Immature natural killer cell (primary cell): Measurements from ENCODE around the gene RAC3. TPM values are rescaled to one million over a fixed set of nuclear protein-coding genes. Genes with fewer than 3 reads are reported as not detected.
A peak's percentile ranks its signal among the peaks of the same experiment; 100 is the strongest.

ENCODE experiments used
- DNase-seq, 3 donors: peaks; one replicate each; pipeline ENCODE4 v3.0.0; 2022; ENCODE audit warnings: mixed read lengths in 1 of 3
- H3K27ac Mint-ChIP-seq, 6 donors: one replicate each; pipeline ENCODE4 v1.8.0; 2020; ENCODE audit warnings: mixed read lengths in 6 of 6, mild to moderate bottlenecking in 5 of 6, inconsistent platforms in 4 of 6, moderate library complexity in 3 of 6
- H3K27me3 Mint-ChIP-seq, 3 donors: one replicate each; pipeline ENCODE4 v1.8.0; 2020 to 2021; ENCODE audit warnings: low read depth in 3 of 3, mild to moderate bottlenecking in 3 of 3, mixed read lengths in 3 of 3, moderate library complexity in 3 of 3, inconsistent platforms in 1 of 3
- H3K36me3 Mint-ChIP-seq, 3 donors: one replicate each; pipeline ENCODE4 v1.8.0; 2020; ENCODE audit warnings: mixed read lengths in 3 of 3, inconsistent platforms in 2 of 3, mild to moderate bottlenecking in 2 of 3
- H3K4me1 Mint-ChIP-seq, 2 donors: one replicate each; pipeline ENCODE4 v1.8.0; 2020; ENCODE audit warnings: inconsistent platforms in 2 of 2, mild to moderate bottlenecking in 2 of 2, mixed read lengths in 2 of 2, moderate library complexity in 1 of 2
- H3K4me3 Mint-ChIP-seq, 5 donors: one replicate each; pipeline ENCODE4 v1.8.0; 2020; ENCODE audit warnings: mild to moderate bottlenecking in 5 of 5, mixed read lengths in 5 of 5, inconsistent platforms in 3 of 5, moderate library complexity in 3 of 5
- H3K9me3 Mint-ChIP-seq, 6 donors: one replicate each; pipeline ENCODE4 v1.8.0; 2020; ENCODE audit warnings: mild to moderate bottlenecking in 6 of 6, mixed read lengths in 6 of 6, inconsistent platforms in 4 of 6, moderate library complexity in 3 of 6
- polyA plus RNA-seq, 3 donors: library from polyadenylated mRNA; unstranded; fragments of 300-500 nt; fragmentation: Illumina TruSeq; gene quantifications; one replicate each; pipeline ENCODE4 v1.2.3, GENCODE V29; 2021

Gene RAC3
- polyA plus RNA-seq, 3 donors from 2014 or later, result not detected

- no peak for DNase-seq
- Mint-ChIP-seq H3K27me3 (peaks cover 0 to 3% (median 0%) of the 10 kb centered on the region in 3 donors), H3K27ac (no peak overlapping the region), H3K4me3 (no peak overlapping the region), H3K36me3 (no peaks in the 10 kb centered on the region), H3K9me3 (no peaks in the 10 kb centered on the region), H3K4me1 (no peaks in the 10 kb centered on the region)
Observed at GRCh38 chr17:82004517-82005455, 26.7 kb upstream of the RAC3 start.

- peaks cover 0 to 3% (median 0%) of the 10 kb centered on the region in 3 donors for H3K27me3 Mint-ChIP-seq
- H3K4me3 Mint-ChIP-seq, result no peak overlapping the region
- no peaks in the 10 kb centered on the region for H3K4me1 Mint-ChIP-seq
- no peaks in the 10 kb centered on the region for H3K9me3 Mint-ChIP-seq
- H3K36me3 Mint-ChIP-seq, result no peaks in the 10 kb centered on the region
- H3K27ac Mint-ChIP-seq, result peak overlapping the region in 1 of 6 donors; percentile 71
- no peak for DNase-seq
Observed at GRCh38 chr17:82005701-82006348, 25.7 kb upstream of the RAC3 start.

- Mint-ChIP-seq H3K27me3 (peaks cover 0 to 3% (median 0%) of the 10 kb centered on the region in 3 donors), H3K27ac (no peak overlapping the region), H3K4me3 (no peak overlapping the region), H3K9me3 (no peaks in the 10 kb centered on the region), H3K4me1 (no peaks in the 10 kb centered on the region), H3K36me3 (no peaks in the 10 kb centered on the region)
- no peak for DNase-seq
Observed at GRCh38 chr17:82006468-82007227, 24.8 kb upstream of the RAC3 start.

- no peak for DNase-seq
- no peaks in the 10 kb centered on the region for H3K36me3 Mint-ChIP-seq
- no peaks in the 10 kb centered on the region for H3K4me1 Mint-ChIP-seq
- peaks cover 0 to 3% (median 0%) of the 10 kb centered on the region in 3 donors for H3K27me3 Mint-ChIP-seq
- no peak overlapping the region for H3K27ac Mint-ChIP-seq
- H3K4me3 Mint-ChIP-seq, result no peak overlapping the region
- no peaks in the 10 kb centered on the region for H3K9me3 Mint-ChIP-seq
Observed at GRCh38 chr17:82007228-82007494, 24.3 kb upstream of the RAC3 start.

GRCh38 chr17:82007495-82008257 lies 23.8 kb upstream of the RAC3 start:
- Mint-ChIP-seq H3K27ac (no peak overlapping the region), H3K4me3 (no peak overlapping the region), H3K9me3 (no peaks in the 10 kb centered on the region), H3K4me1 (no peaks in the 10 kb centered on the region), H3K36me3 (no peaks in the 10 kb centered on the region), H3K27me3 (peaks cover 0 to 3% (median 0%) of the 10 kb centered on the region in 3 donors)
- DNase-seq, result no peak

- H3K27ac Mint-ChIP-seq, result no peak overlapping the region
- H3K27me3 Mint-ChIP-seq, result peaks cover 0 to 5% (median 0%) of the 10 kb centered on the region in 3 donors
- no peaks in the 10 kb centered on the region for H3K4me1 Mint-ChIP-seq
- no peaks in the 10 kb centered on the region for H3K36me3 Mint-ChIP-seq
- H3K9me3 Mint-ChIP-seq, result no peaks in the 10 kb centered on the region
- no peak overlapping the region for H3K4me3 Mint-ChIP-seq
- DNase-seq, result no peak
Observed at GRCh38 chr17:82008258-82008940, 23.1 kb upstream of the RAC3 start.

GRCh38 chr17:82008941-82009405 lies 22.5 kb upstream of the RAC3 start:
- Mint-ChIP-seq H3K4me3 (no peak overlapping the region), H3K36me3 (no peaks in the 10 kb centered on the region), H3K27me3 (peaks cover 0 to 5% (median 0%) of the 10 kb centered on the region in 3 donors), H3K4me1 (no peaks in the 10 kb centered on the region), H3K9me3 (no peaks in the 10 kb centered on the region), H3K27ac (no peak overlapping the region)
- no peak for DNase-seq

GRCh38 chr17:82009413-82009812 lies 22.1 kb upstream of the RAC3 start:
- Mint-ChIP-seq H3K4me3 (no peak overlapping the region), H3K9me3 (no peaks in the 10 kb centered on the region), H3K36me3 (no peaks in the 10 kb centered on the region), H3K4me1 (no peaks in the 10 kb centered on the region), H3K27me3 (peaks cover 0 to 5% (median 0%) of the 10 kb centered on the region in 3 donors), H3K27ac (no peak overlapping the region)
- no peak for DNase-seq

- Mint-ChIP-seq H3K36me3 (no peaks in the 10 kb centered on the region), H3K27me3 (peaks cover 0 to 5% (median 0%) of the 10 kb centered on the region in 3 donors), H3K9me3 (no peaks in the 10 kb centered on the region), H3K27ac (no peak overlapping the region), H3K4me1 (no peaks in the 10 kb centered on the region), H3K4me3 (no peak overlapping the region)
- no peak for DNase-seq
Observed at GRCh38 chr17:82010575-82011525, 20.6 kb upstream of the RAC3 start.

GRCh38 chr17:82011617-82012187 lies 19.8 kb upstream of the RAC3 start:
- DNase-seq, result no peak
- H3K27ac Mint-ChIP-seq, result no peak overlapping the region
- no peaks in the 10 kb centered on the region for H3K4me1 Mint-ChIP-seq
- peaks cover 0 to 2% (median 0%) of the 10 kb centered on the region in 3 donors for H3K27me3 Mint-ChIP-seq
- H3K4me3 Mint-ChIP-seq, result no peak overlapping the region
- no peaks in the 10 kb centered on the region for H3K36me3 Mint-ChIP-seq
- H3K9me3 Mint-ChIP-seq, result no peaks in the 10 kb centered on the region

GRCh38 chr17:82012261-82012639 lies 19.2 kb upstream of the RAC3 start:
- DNase-seq, result no peak
- Mint-ChIP-seq H3K27me3 (peaks cover 0 to 2% (median under 1%) of the 10 kb centered on the region in 3 donors), H3K36me3 (no peaks in the 10 kb centered on the region), H3K27ac (no peak overlapping the region), H3K4me1 (no peaks in the 10 kb centered on the region), H3K4me3 (no peak overlapping the region), H3K9me3 (no peaks in the 10 kb centered on the region)
